GM19438 (cell line): ENCODE data around the gene FIZ1.

ENCODE experiments used
- ATAC-seq: cut with Tn5 transposase; IDR thresholded peaks from one replicate; pipeline ENCODE4 v1.9.1; 2021; ENCODE audit warnings: low read depth; ENCODE audit not compliant: unreplicated experiment

FIZ1 gene

DNA sequence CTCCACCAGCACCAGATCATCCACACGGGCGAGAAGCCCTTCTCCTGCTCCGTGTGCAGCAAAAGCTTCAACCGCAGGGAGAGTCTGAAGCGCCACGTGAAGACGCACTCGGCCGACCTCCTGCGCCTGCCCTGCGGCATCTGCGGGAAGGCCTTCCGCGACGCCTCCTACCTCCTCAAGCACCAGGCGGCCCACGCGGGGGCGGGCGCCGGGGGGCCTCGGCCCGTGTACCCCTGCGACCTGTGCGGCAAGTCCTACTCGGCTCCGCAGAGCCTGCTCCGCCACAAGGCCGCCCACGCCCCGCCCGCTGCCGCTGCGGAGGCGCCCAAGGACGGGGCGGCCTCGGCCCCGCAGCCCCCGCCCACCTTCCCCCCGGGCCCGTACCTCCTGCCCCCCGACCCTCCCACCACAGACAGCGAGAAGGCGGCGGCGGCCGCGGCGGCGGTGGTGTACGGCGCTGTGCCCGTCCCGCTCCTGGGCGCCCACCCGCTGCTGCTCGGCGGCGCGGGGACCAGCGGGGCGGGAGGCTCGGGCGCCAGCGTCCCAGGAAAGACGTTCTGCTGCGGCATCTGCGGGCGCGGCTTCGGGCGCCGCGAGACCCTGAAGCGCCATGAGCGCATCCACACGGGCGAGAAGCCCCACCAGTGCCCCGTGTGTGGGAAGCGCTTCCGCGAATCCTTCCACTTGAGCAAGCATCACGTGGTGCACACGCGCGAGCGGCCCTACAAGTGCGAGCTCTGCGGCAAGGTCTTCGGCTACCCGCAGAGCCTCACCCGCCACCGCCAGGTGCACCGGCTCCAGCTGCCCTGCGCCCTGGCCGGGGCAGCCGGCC, 15.6 kb upstream of the FIZ1 start:
- no peak for ATAC-seq

DNA sequence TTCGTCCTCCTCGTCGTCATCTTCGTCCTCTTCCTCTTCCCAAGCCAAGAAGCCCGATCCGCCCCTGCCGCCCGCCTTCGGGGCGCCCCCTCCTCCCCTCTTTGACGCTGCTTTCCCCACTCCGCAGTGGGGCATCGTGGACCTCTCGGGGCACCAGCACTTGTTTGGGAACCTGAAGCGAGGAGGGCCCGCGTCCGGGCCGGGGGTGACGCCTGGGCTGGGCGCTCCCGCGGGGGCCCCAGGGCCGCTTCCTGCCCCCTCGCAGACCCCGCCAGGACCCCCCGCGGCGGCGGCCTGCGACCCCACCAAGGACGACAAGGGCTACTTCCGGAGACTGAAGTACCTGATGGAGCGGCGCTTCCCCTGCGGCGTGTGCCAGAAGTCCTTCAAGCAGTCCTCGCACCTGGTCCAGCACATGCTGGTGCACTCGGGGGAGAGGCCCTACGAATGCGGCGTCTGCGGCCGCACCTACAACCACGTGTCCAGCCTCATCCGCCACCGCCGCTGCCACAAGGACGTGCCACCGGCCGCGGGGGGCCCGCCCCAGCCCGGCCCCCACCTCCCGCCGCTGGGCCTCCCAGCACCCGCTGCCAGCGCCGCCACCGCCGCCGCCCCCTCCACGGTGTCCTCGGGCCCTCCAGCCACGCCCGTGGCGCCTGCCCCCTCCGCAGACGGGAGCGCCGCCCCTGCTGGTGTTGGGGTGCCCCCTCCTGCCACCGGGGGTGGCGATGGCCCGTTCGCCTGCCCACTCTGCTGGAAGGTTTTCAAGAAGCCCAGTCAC, 14.8 kb upstream of the FIZ1 start:
- ATAC-seq, result no peak

DNA sequence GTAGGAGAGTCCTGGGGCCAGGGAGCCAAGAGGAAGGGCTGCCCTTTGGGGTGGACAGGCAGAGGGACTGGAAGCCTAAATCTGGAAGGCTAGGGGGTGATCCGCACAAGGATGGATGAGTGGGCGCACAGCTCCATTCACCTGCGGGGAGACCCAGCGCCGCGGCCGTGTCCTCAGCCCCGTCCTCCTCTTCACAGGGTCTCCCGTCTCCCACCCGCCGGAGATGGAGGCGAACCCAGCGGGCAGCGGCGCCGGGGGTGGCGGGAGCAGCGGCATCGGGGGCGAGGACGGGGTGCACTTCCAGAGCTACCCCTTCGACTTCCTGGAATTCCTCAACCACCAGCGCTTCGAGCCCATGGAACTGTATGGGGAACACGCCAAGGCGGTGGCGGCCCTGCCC, 14.1 kb upstream of the FIZ1 start:
- no peak for ATAC-seq

DNA sequence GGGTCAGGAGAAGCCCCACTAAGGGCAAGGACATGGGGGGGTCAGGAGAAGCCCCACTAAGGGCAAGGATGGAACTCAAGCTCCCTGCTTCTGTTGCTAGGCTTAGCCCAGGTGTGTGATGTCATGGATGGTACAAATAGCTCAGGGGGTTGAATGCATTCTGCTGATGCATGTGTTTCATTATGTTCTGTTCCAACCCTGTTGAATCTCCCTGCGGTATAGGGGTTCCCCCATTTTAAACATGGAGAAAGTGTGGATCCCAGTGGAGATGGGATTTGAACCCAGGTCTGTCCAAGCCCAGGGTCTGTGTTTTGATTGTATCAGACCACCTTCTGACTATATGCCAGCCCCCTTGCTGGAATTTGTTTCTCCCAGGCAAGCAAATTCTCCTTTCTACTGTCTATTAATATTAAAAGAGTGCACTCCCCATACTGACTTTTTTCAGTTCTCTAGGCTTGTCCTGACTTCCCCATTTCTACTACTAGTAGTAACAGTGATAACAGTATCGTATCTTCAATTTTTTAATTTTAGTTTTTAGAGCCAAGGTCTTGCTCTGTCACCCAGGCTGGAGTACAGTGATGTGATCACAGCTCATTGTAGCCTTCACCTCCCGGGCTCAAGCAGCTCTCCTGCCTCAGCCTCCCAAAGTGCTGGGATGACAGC, 12.8 kb upstream of the FIZ1 start:
- ATAC-seq, result no peak

DNA sequence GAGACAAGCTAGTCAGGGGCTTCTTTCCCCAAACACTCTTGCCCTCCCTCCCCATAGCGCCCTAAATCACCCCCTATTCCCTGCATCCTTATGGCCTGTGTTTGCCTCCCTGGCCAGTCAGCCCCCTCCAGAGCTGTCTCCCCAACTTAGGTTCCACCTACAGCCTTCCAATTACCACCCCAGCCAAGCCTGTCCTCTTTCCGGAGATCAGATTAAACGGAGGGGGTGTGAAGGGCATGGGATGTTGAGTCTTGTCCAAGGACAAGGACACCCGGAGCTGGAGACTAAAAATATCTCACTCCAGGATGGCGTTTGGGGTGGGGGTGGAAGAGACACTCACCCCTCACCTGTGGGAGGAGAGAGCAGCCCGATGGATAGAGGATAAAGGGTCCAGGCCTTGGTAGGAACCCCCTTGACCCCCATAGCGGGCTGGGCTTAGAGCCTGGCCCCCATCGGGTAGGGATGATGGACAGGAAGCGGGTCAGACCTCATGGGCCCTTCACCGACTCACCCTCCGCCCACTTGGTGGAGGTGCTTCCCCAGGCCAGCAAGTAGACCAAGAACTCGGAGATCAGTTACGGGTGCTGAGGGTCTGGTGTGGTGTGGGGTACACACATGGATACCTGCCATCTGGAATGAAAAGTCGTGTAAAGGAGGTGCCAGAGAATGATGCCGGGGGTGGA, 12.1 kb upstream of the FIZ1 start:
- ATAC-seq, result no peak

DNA sequence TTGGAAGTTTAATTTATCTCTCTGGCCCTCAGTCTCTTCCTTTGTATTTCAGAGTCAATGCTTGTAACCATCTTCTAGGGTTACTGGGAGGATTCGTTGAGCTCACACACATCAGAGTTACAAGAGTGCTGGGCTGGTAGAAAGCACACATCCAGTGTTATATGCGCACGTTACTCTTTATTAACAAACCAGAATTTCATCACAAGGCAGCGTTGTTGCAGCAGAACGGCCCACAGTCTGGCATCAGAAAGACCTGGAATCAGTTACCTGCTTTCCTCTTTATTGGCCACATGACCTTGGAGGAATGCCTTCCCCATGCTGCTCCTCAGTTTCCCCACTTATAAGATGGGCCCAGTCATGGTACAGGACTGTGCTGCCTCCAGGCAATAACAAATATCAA, 10.0 kb upstream of the FIZ1 start:
- no peak for ATAC-seq

DNA sequence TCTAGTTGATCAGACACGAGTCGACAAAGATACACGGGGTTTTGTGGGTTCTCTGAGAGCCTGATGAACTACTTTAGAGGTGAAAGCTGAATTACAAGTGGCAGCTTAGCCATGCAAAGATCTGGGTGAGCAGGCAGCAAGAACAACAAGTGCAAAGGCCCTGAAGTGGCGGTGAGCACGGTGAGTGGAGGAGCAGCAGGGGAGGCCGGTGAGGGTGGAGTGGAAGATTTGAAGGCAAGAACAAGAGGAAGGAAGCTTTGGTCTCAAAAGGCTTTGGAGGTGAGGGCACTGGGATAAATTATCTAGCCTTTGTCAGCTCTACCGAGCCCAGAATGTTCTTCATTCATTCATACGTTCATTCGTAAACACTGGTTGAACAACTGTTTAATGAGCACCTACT, 7.5 kb upstream of the FIZ1 start:
- ATAC-seq, result no peak

DNA sequence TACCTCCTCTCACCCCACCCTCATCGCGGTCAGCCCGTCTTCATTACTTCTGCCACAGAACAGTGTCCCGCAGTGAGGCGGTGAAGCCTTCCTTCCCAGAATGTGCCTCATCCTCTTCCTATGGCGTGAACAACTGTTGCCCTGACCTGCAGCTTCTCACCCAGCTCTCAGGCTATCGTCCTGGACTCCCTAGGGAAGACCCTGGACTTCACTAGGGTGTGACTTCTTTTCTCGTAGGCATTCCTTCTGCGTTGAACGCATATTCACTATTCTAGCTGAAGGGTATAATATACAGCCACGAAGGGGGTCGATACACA, 7.1 kb upstream of the FIZ1 start:
- no peak for ATAC-seq

DNA sequence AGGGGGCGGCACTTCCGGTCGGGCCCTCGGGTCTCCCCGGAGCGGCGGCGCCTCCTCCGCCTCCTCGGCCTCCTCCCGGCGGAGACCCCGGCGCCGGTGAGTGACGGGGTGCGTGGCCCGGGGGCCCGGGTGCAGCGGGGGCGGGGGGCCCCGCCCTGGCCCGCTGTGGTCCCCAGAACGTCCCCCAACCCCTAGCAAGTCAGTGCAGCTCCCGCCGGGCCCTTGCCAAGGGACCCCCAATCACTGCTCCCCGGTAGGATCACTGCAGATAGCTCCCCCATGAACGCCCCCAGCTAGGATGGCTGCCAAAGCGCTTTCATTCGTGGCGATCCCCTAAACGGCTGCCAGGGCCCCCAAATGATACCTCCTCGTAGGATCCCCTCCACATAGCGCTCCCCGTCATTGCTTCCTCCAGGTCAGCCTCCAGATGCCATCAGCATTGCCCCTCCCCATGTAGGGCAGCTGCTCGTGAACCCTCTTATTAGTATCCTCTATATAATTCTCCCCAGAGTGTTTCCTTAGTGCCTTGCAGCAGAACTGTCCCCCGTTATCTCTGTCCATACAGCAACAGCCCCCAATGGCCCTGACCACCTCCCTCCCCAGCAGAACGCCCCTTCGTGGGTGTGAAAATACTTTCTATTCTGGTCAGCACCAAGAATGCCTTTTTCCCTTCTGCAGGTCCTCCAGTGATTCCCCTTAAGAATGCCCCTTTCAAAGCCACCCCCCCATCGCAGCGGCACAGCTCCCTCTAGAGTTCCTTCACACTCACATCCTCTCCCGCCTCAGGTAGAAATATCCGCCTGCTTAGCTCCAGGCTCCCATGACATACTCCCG, 6.5 kb upstream of the FIZ1 start, which contains the start of gene ZNF865:
Gene ZNF865 (plus strand): TSS at position 11 of the 834 bp plus-strand sequence. CDS start 7,972 bp downstream, outside the sequence.
- no peak for ATAC-seq

DNA sequence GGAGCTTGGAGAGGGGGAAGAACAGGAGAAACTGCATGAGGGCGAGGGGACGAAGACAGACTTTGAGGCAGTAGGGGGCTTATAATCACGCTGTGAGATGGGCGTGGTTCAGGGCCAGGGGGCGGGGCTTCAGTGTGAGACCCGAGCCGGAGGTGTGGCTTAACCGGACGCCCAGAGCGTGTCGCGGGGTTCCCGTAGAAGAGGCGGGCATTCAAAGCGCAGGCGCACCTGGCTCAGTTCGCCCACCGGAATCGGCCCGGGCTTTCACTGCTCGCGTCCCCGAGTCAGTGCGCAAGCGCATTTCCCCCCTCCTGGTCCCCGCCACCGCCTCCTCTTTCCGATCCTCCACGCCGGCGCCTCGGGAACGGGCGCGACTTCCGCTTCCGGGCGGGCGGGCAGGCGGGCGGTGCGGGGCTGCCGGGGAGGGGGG, 5.9 kb upstream of the FIZ1 start:
- peak; percentile 60 for ATAC-seq

DNA sequence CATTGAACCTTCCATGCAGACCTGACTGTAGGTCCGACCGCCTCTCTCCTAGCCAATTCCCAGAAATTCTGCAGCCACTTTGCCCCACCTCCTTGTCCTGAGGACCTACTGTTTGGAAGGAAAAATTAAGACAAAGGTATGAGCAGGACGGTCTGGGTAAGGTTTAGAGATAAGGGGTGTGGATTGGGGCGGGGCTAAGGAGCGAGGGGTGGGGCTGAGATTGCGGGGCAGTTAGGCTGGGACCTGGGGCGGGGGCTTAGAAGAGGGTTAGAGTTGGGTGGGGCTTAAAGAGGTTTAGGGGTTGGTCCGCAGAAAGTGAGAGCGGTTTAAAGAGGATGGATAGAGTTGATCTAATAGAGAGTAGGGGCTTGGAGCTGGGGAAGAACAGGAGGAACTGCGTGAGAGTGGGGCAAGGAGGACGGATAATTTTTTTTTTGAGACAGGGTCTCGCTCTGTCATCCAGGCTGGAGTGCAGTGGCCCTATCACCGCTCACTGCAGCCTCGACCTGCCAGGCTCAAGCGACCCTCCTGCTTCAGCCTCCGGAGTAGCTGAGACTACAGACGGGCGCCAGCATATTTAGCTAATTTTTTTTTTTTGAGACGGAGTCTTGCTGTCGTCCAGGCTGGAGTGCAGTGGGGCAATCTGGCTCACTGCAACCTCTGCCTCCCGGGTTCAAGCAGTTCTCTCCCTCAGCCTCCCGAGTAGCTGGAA, 4.4 kb upstream of the FIZ1 start:
- ATAC-seq, result no peak

DNA sequence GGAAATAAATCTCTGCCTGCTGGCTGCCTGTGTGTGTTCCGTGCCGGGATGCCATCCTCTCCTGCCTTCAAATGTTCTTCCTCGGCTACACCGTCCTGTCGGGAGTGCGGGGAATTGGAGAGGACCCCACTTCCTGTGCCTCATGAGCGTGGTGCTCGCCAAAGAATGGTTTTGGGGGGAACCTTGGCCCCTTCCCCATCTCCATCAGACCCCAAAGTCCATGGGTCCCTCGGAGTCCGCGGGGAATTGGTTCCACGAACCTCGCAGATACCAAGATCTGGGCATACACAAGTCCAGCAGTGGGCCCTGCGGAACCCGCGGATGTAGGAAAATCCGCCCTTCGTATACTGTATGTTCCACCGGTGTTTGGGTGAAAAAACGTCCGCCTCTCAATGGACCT, 3.8 kb upstream of the FIZ1 start:
- no peak for ATAC-seq

DNA sequence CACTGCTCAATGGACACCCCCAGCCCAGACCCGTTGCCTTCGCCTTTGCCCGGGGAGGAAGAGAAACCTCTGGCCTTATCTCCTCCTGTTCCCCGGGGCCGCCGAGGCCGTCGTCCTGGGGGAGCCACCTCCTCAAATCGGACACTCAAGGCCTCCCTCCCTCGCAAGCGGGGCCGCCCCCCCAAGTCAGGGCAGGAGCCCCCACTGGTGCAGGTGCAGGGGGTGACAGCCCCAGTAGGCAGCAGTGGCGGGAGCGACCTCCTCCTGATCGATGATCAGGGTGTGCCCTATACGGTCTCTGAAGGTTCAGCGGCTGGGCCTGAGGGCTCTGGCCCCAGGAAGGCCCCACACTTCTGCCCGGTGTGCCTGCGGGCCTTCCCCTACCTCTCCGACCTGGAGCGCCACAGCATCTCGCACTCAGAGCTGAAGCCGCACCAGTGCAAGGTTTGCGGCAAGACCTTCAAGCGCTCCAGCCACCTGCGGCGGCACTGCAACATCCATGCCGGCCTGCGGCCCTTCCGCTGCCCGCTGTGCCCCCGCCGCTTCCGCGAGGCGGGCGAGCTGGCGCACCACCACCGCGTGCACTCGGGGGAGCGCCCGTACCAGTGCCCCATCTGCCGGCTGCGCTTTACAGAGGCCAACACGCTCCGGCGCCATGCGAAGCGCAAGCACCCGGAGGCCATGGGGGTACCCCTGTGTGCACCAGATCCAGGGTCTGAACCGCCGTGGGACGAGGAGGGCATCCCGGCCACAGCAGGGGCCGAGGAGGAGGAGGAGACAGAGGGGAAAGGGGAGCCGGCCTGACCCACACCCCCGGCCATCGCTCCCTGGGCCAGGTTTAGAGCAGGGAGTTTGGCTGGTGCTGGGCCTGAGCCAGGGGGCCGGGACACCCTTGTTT, 3.0 kb upstream of the FIZ1 start:
- no peak for ATAC-seq

DNA sequence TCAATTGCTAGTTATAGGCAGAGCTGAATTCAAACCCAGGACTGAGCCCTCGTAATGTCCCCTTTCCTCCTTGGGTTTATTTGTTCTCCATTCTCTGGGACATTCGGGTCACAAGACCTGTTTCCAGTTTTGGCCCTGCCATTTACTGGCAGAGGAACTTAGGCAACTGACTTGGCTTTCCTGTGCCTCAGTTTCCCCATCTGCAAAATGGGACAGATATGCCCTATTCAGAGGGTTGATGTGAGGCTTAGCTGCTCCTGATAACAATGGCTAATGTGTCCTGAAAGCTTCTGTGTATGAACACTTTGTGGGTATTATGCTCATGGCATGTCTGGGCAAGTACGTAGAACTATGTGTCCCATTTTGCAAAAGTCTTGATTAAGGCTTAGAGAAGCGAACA, 1.8 kb upstream of the FIZ1 start:
- ATAC-seq, result no peak

DNA sequence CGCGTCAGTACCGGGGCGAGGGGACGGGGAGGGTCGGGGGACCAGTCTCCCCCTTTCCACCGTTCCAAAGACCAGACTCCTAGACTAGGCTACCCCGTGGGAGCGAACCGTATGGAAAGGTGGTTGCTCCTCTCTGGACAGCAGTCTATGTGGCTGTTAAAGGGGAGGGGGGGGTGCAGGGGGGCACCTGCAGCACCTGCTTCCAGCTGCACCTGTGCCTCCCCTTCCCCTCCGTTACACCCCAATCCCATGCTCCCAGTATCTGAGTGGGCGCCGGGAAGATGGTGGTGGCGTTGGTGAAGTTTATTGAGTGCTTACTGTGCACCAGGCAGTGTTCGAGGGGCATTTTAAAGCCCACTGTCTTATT, 1.3 kb upstream of the FIZ1 start:
- ATAC-seq, result no peak

DNA sequence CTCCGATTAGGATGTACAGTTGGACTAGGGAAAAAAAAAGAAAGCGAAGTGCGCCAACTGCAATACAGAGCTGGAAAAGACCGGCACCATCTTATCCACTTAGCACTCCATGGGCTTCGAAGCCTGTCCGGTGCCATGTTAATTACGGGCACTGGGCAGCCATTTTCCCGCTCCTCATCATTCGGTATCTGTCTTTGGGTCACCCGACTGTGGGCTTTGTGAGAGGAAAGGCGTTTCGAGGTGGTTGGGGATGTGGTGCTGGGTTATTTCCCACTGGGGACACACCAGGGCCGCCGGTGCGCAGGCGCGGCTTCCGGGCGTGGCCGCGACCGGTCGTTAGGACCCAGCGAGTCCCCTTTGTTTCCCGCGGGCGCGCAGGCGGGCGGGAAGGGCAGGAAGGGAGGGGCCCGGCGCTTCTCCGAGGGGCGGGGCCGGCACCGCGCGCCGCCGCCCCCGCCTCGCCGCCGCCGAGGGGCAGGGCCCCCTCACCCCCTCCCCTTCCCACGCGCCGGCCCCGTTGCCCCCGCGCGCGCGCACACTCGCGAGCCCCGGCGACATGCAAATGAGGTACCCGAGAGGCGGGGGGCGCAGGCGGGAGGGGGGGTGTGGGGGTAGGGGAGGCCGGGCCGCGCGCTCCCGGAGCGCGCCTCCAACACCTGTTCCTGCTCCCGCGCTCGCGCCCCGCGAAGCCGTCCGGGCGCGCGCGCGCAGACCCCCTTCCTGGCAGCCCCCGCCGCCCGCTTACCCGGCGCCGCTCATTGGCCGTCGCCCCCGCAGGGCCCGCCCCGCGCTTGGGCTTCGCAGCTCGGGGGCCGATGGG, 735 bp upstream of the FIZ1 start, which contains the start of gene ZNF524:
Gene ZNF524 (plus strand): TSS at position 447 of the 820 bp plus-strand sequence. CDS start 1,825 bp downstream, outside the sequence.
- peak; percentile 40 for ATAC-seq

DNA sequence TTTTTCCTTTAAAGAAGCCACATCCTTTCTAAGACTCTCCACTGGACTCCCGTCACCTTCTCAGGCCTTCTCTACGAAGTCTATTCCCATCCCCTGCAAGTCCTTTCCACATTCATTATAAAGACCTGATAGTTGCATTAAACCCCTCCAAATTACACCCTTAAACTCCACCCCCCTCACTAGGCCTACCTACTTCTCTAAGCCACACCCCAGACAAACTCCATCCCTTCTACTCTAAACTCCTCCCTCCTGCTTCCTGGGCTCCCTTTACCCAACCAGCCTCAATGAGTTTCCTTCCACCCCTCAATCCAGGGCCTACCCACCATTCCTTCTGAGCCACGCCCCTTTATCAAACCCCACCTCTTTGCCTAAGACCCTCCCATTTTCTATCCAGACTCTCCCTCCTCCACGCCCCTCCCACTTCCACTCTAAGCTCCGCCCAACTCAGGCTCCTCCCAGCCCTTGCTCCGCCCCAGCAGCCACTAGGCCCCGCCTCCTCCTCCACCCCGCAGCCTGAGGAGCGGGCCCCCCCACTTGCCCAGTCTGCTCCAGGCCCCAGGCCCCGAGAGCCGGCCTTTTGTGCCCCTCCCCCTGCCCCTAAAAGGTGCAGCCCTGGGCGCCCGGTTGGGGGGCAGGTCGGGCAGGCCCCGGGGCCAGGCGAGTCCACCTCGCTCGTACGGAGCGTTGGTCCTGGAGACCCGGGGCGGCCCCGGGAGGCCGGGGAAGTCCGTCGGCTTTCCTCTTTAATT, 424 bp downstream of the FIZ1 start:
- peak; percentile 42 for ATAC-seq
